Endothelial cell of umbilical vein (primary cell): ENCODE data around the gene SKP1. TPM values are rescaled to one million over a fixed set of nuclear protein-coding genes. Genes with fewer than 3 reads are reported as not detected.

Source experiments
- BruUV-seq: library from RNA; stranded (reverse); fragments of 400-500 nt; replicated peaks from 2 replicates; lab custom pipeline; 2021; lab: Mats Ljungman, UMichigan
- CTCF ChIA-PET: fragments of 300-600, 350-600 bp; sonication (Branson Sonifier 250); formaldehyde crosslinking; loops from one replicate; lab custom pipeline; 2021; ENCODE audit warnings: antibody characterized with exemption, inconsistent platforms; lab: Charles Lee
- POLR2A ChIA-PET: fragments of 300-600, 350-600 bp; sonication (Branson Sonifier 250); formaldehyde crosslinking; loops from one replicate; lab custom pipeline; 2021; ENCODE audit warnings: antibody characterized with exemption, inconsistent platforms; lab: Charles Lee
- DNase-seq: peaks from one replicate; pipeline ENCODE4 v3.0.0-alpha.2; 2011; ENCODE audit warnings: low read depth, low spot score
- FAIRE-seq: peaks from 2 replicates; lab custom pipeline; 2011; peaks lifted over from hg19 to GRCh38; lab: Jason Lieb, UNC
- H2AFZ ChIP-seq: 2 replicates; pipeline ENCODE4 v1.6.0; 2012; ENCODE audit warnings: low read depth, low read length, control low read depth, inconsistent platforms
- H3K27ac ChIP-seq: 2 replicates; pipeline ENCODE4 v1.5.1; 2011; ENCODE audit warnings: low read depth, mild to moderate bottlenecking, control low read depth, low read length, moderate library complexity; ENCODE audit not compliant: insufficient read depth
- H3K27me3 ChIP-seq, 2 experiments: 2 replicates each; pipeline versions ENCODE4 v1.6.0 to v1.6.1; 2011; ENCODE audit warnings: low read length in 2 of 2, mixed read lengths in 1 of 2; ENCODE audit not compliant: control insufficient read depth in 2 of 2, insufficient read depth in 2 of 2
- H3K36me3 ChIP-seq, 2 experiments: 2 replicates in 1 of 2; 3 replicates in 1 of 2; pipeline ENCODE4 v1.5.1; 2011; ENCODE audit warnings: low read length in 2 of 2, mild to moderate bottlenecking in 1 of 2, moderate library complexity in 1 of 2; ENCODE audit not compliant: control insufficient read depth in 2 of 2, insufficient read depth in 2 of 2; ENCODE audit errors: extremely low read depth in 1 of 2
- H3K4me1 ChIP-seq: 3 replicates; pipeline ENCODE4 v1.5.1; 2011; ENCODE audit warnings: mild to moderate bottlenecking, low read length; ENCODE audit not compliant: control insufficient read depth, insufficient read depth; ENCODE audit errors: extremely low read depth
- H3K4me2 ChIP-seq: 2 replicates; pipeline ENCODE4 v1.6.1; 2011; ENCODE audit warnings: low read length, control low read depth, mixed read lengths; ENCODE audit not compliant: insufficient read depth
- H3K4me3 ChIP-seq, 3 experiments: fragments of 200-600 bp in 1 of 3; sonication (generic), shearing (Covaris generic) in 1 of 3; replicated peaks in 1 of 3; 2 replicates each; pipeline ENCODE4 v1.5.1; 2011 to 2016; ENCODE audit warnings: control low read depth in 3 of 3, low read length in 3 of 3, mild to moderate bottlenecking in 2 of 3, inconsistent platforms in 1 of 3, low read depth in 1 of 3, moderate library complexity in 1 of 3; ENCODE audit not compliant: insufficient read depth in 1 of 3
- H3K79me2 ChIP-seq: 2 replicates; pipeline ENCODE4 v1.6.0; 2012; ENCODE audit warnings: low read length, inconsistent platforms; ENCODE audit not compliant: control insufficient read depth, insufficient read depth
- H3K9ac ChIP-seq: replicated peaks from 2 replicates; pipeline ENCODE3; 2011; ENCODE audit warnings: low read length, control low read depth; ENCODE audit not compliant: insufficient read depth; ENCODE audit errors: extremely low read depth
- H3K9me1 ChIP-seq: replicated peaks from 3 replicates; pipeline ENCODE4 v1.6.0; 2011; ENCODE audit warnings: mild to moderate bottlenecking, low read length; ENCODE audit not compliant: control insufficient read depth, insufficient read depth; ENCODE audit errors: extremely low read depth
- H3K9me3 ChIP-seq: replicated peaks from 2 replicates; pipeline ENCODE4 v1.5.1; 2012; ENCODE audit warnings: low read length, inconsistent platforms; ENCODE audit not compliant: control insufficient read depth, insufficient read depth
- H4K20me1 ChIP-seq: replicated peaks from 2 replicates; pipeline ENCODE3; 2011; ENCODE audit warnings: mild to moderate bottlenecking, low read length; ENCODE audit not compliant: control insufficient read depth, insufficient read depth; ENCODE audit errors: extremely low read depth
- EZH2 ChIP-seq: IDR thresholded peaks from 2 replicates; pipeline ENCODE4 v1.6.1; 2012; ENCODE audit warnings: borderline replicate concordance, low read depth, mild to moderate bottlenecking, moderate library complexity, low read length, inconsistent platforms; ENCODE audit not compliant: severe bottlenecking
- FOS ChIP-seq: IDR thresholded peaks from 2 replicates; pipeline ENCODE4 v1.6.1; 2011; ENCODE audit warnings: mild to moderate bottlenecking, low read length, moderate library complexity, borderline replicate concordance; ENCODE audit not compliant: insufficient read depth
- GATA2 ChIP-seq: IDR thresholded peaks from 2 replicates; pipeline ENCODE4 v1.7.0; 2011; ENCODE audit warnings: low read depth, mild to moderate bottlenecking, moderate library complexity, mixed read lengths, low read length; ENCODE audit not compliant: insufficient read length, insufficient read depth
- JUN ChIP-seq: IDR thresholded peaks from 2 replicates; pipeline ENCODE4 v1.6.1; 2011; ENCODE audit warnings: borderline replicate concordance, low read depth; ENCODE audit not compliant: insufficient read length, insufficient read depth
- MYC ChIP-seq: IDR thresholded peaks from one replicate; pipeline ENCODE4 v1.6.1; 2011; ENCODE audit warnings: mild to moderate bottlenecking, low read depth, low read length
- POLR2A ChIP-seq: IDR thresholded peaks from 2 replicates; pipeline ENCODE4 v1.6.1; 2012; ENCODE audit warnings: low read depth, mild to moderate bottlenecking, control low read depth, low read length
- POLR2AphosphoS5 ChIP-seq: IDR thresholded peaks from 2 replicates; pipeline ENCODE4 v1.6.1; 2012; ENCODE audit warnings: low read depth, mild to moderate bottlenecking, control low read depth, low read length, moderate library complexity; ENCODE audit not compliant: insufficient read depth
- dilution Hi-C: fragments of 300-500 bp; cut with MboI; formaldehyde crosslinking; loops from one replicate; pipeline ENCODE4 v1.15.0; 2019; ENCODE audit warnings: low sequenced_read_pairs; ENCODE audit not compliant: extremely low pct_ligation_motif_present
- intact Hi-C: fragments of 100-400 bp; cut with micrococcal nuclease; formaldehyde crosslinking; loops from one replicate; pipeline ENCODE4 v1.10.0; 2022
- polyA plus RNA-seq, 4 experiments: library from polyadenylated mRNA; depleted of rRNA in 3 of 4; stranded (reverse) in 3 of 4; unstranded in 1 of 4; fragments of >200 nt; gene quantifications; 2 replicates each; pipeline versions ENCODE4 v1.2.1 to v1.2.3, GENCODE V29; 2011 to 2012; ENCODE audit warnings: missing spikeins in 1 of 4
- total RNA-seq: library from RNA; stranded (reverse); gene quantifications from 2 replicates; pipeline ENCODE4 v1.2.3, GENCODE V29; 2021
- TF ChIP-seq, protein P1 (sequence below), 2 donors: IDR thresholded peaks; 1 replicate in 1 of 2; 2 replicates in 1 of 2; pipeline ENCODE4 v1.5.1; 2011; ENCODE audit warnings: low read length in 2 of 2, mild to moderate bottlenecking in 2 of 2, moderate library complexity in 2 of 2, control low read depth in 1 of 2, inconsistent platforms in 1 of 2, low read depth in 1 of 2; ENCODE audit not compliant: insufficient read depth in 1 of 2; ENCODE audit errors: extremely low read depth in 1 of 2
- TF ChIP-seq, protein P2 (sequence below): IDR thresholded peaks from 2 replicates; pipeline ENCODE4 v1.6.1; 2011; ENCODE audit not compliant: insufficient read depth, insufficient read length

The SKP1 gene
- total and polyA plus RNA-seq, 2 donors (not counting 3 experiments of a cell fraction or from before 2014, with no cell fraction given): 214 to 320 TPM

DNA sequence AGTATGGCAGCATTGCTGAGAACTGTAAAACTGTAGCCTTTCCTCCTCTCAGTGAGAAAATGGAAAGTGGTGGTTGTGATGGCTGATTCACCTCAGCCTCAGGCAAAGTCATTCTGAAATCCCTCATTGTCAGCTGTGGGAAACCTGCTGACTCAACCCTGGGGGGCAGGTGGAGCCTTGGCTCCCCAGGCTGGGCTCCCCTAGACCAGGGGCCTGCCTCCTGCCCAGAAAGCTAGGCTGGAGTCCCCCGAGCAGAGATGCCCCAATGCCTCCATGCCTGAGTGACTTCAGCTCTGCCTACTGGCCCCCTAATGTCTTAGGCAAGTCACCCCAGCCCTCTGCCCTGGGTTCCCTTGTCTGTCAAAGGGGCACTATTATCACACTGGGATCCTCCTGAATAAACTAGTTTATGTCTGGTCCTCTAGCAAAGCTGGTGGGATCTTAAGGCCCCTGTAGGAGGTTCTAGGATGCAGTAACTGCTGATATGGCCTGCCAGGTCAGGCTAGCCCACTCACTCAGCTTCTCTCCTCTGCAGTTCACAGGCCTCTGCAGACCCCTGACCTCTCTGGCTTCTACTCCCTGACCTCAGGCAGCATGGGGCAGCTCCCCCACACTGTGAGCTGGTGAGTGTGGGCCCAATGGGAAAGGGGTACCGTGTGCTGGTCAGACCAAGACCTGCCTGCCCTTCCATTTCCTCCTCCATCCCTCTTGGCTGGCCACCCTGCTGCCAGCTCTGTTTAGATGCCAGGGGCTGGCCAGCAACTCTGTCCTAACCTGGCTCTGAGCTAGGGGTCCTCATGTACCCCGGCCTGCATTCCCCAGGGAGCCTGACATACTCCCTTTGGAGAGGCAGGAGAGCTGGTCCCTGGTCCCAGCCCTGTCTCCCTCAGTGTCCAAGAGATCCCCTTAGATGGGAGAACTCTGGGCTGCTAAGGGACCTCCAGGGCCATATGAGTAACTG is 38.1 kb downstream of the SKP1 start:
- dilution Hi-C loops: no loop called here
- no peaks in the 10 kb centered on the region for H3K4me1 ChIP-seq
- DNase-seq: no peak

More for the DNA sequence above, 38.1 kb downstream of the SKP1 start:
- no peak overlapping the region for H3K4me2 ChIP-seq
- H3K36me3 ChIP-seq: peaks cover 0 to 16% of the 10 kb centered on the region in 2 experiments
- no peaks in the 10 kb centered on the region for H4K20me1 ChIP-seq
- ChIA-PET CTCF (interaction anchor here (0.9 to 15.2 kb wide), 9 partner anchors 12 to 112 kb away, joined by 3 to 517 read pairs (median 22); partner anchors contain the start of gene TCF7), POLR2A (interaction anchor here (0.6 kb wide), 1 partner anchor 36 kb away, joined by 3 read pairs; no protein-coding TSS in a partner anchor)
- no peaks in the 10 kb centered on the region for H3K79me2 ChIP-seq
- BruUV-seq: no TSS peak
- no peaks in the 10 kb centered on the region for H3K9me3 ChIP-seq
- H3K9ac ChIP-seq: no peak overlapping the region
- TF ChIP-seq GATA2 (no peak), POLR2AphosphoS5 (no peak), POLR2A (no peak), JUN (no peak), MYC (no peak), EZH2 (no peak), FOS (no peak)
- TF ChIP-seq, protein P1, sequence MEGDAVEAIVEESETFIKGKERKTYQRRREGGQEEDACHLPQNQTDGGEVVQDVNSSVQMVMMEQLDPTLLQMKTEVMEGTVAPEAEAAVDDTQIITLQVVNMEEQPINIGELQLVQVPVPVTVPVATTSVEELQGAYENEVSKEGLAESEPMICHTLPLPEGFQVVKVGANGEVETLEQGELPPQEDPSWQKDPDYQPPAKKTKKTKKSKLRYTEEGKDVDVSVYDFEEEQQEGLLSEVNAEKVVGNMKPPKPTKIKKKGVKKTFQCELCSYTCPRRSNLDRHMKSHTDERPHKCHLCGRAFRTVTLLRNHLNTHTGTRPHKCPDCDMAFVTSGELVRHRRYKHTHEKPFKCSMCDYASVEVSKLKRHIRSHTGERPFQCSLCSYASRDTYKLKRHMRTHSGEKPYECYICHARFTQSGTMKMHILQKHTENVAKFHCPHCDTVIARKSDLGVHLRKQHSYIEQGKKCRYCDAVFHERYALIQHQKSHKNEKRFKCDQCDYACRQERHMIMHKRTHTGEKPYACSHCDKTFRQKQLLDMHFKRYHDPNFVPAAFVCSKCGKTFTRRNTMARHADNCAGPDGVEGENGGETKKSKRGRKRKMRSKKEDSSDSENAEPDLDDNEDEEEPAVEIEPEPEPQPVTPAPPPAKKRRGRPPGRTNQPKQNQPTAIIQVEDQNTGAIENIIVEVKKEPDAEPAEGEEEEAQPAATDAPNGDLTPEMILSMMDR (IDR thresholded peaks at IDR 0.05; ENCODE audit: extremely low read depth in 1 of 2, insufficient read depth in 1 of 2, low read depth in 1 of 2, low read length in 2 of 2): no peak
- TF ChIP-seq, protein P2, sequence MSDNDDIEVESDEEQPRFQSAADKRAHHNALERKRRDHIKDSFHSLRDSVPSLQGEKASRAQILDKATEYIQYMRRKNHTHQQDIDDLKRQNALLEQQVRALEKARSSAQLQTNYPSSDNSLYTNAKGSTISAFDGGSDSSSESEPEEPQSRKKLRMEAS: no peak
- no peak overlapping the region for H2AFZ ChIP-seq
- no peak for FAIRE-seq
- intact Hi-C loops: no loop called here
- H3K9me1 ChIP-seq: no peaks in the 10 kb centered on the region
- no peaks in the 10 kb centered on the region for H3K27me3 ChIP-seq
- no peak overlapping the region for H3K4me3 ChIP-seq
- no peak overlapping the region for H3K27ac ChIP-seq
